ENCODE results near the gene ARHGAP15.
A peak's percentile ranks its signal among the peaks of the same experiment; 100 is the strongest.

The ARHGAP15 gene

DNA sequence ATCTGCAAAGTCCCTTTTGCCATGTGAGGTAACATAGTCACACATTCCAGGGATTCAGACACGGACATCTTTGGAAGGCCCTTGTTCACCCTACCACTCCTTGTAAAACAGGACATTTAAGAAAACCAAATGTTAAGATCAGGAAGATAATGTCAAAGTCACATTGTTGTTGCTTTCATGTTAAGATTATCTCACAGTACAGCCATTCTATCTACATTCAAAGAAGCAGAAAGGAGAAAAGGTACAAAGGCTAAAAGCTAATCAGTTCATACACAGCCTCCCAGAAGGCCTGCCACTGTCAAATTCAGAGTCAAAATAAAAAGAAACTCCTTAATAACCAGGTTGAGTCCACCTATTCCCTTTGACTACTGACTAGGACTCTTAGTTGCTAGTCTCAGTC lies 573.7 kb downstream of the ARHGAP15 start:
- DNase-seq = no peak

- no peak for DNase-seq
These were observed 575.4 kb downstream of the ARHGAP15 start for GRCh38 chr2:143704451-143705106.

DNA sequence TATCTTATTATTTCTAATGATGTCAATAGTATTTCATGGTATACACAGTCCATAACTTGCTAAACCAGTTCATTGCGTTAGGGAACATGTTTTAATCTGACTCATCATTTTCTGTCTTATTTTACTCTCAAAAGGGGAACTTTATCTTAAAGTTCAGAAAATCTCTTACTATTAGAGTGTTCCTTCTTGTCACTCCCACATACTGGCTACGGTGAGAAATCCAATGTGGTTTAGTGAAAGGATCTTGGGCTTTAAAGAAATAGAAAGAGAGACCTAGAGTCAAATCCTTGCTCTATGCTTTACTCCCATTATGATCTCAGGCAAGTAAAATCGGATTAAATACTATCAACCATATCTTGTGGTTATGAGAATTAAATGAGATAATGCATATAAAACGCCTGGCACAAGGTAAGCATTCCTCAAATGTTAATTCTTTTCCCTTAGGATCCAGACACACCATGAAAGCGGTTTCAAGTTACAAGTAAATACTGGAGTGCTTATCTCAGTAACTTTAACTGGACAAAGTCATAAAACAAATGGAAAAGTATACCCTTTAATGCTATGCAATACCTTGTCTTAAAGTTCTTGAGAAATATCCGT lies 576.0 kb downstream of the ARHGAP15 start:
- no peak for DNase-seq

- no peak for DNase-seq
These were observed 577.1 kb downstream of the ARHGAP15 start for GRCh38 chr2:143706354-143706753.

DNA sequence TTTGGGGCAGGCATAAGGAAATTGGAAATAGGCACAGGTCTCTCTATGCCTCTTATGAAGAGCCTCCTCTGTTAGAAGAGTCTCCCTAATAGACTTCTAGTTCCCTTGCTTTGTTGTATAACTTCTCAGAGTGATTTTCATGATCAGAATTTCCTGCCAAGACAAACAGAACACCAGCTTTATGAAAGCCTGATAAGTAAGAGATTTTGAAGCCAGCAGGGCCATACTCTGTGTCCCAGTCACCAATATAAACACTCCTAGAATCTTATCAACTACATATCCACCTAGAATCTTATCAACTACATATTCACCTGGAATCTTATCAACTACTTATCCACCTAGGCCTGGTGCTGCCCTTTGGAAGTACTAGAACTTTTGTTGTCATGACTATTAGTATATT lies 579.5 kb downstream of the ARHGAP15 start:
- DNase-seq = no peak

DNA sequence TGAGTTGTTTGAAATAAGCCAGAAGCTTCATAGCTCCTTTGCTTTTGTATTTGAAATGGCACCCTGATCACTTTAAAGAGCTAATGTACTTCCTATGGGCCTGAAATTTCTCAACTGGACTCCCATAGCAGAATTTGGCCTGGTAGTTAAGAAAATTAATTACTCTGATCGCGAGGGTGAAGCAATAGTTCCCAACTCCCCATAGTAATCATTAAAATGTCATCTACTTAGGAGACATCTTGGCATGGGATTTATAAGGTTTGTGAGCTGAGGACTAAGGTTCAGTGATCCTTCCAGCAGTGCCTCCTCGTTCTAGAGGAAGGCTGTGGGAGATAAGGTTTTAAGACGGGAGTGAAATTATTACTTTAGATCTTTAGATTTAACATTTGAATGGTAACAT lies 581.0 kb downstream of the ARHGAP15 start:
- DNase-seq = no peak

- no peak for DNase-seq
These were observed 581.7 kb downstream of the ARHGAP15 start for GRCh38 chr2:143710879-143711278.

DNA sequence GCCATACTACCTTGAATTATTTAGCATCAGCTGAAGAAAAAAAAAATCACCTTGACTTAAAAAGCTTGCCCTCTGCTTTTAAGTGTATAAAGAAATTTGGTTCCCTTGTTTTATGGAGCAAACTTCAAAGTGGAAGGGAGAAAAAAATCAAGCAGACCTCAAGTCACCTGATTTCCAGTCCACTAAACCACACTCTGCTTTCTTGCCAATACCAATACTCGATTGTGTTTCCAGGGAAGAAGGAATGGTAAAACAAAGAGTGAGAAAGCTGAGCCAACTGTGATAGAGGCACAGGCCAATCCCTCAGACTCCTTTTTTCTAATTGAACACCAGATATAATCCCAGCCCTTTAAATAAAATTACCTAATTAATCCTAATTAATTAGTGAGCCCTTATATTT lies 587.3 kb downstream of the ARHGAP15 start:
- no peak for DNase-seq

GRCh38 chr2:143717053-143717452 lies 587.8 kb downstream of the ARHGAP15 start:
- no peak for DNase-seq

DNA sequence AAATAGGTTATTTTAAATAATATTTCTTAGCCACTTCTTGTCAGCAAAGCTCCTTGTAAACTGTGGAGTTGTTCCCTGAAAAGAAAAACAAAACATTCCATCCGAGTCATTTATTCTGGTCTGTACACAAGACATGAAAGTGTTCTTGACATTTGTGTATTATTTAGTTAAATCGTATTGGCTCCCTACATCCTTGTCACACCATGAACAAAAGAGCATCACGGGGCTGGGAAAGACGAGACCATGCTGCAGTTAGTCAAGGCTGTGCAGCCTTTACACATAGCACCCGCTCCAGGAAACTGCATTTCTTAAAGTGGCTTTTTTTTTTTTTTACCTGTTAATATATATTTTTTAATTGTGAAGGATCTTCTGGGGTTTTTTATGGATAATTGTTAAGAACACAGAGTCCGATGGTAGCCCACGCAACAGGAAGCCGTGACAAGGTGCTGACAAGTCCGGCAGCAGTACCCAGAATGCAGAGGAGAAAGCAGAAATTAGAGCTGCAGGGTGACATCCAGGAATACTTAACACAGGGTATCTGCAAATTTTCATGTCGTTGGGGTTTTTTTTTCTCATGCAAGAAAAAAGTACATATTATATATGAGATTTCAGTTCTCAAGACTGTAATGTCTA lies 588.4 kb downstream of the ARHGAP15 start:
- no peak for DNase-seq

- no peak for DNase-seq
These were observed 589.5 kb downstream of the ARHGAP15 start for GRCh38 chr2:143718745-143719144.

DNA sequence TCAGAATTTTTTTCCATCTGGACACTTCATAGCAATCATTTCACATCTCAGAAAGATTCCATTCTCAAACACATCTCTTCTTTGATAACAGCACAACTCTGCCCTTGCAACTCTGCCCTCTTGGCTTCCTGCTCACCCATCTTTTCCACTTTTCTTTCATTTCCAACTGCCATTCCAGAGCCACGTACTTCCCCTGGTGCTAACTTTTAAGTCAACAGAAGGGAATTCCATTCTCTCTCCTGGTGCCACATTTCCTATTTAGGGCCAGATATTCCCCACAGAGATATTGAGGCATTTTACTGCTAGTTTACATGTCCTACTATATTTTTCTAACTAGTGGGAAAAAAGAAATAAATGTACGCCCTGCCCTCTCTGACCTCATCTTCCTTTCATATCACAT lies 590.2 kb downstream of the ARHGAP15 start:
- no peak for DNase-seq

GRCh38 chr2:143720095-143720664 lies 591.0 kb downstream of the ARHGAP15 start:
- peak; percentile 73 for DNase-seq

GRCh38 chr2:143725400-143725799 lies 596.2 kb downstream of the ARHGAP15 start:
- no peak for DNase-seq

GRCh38 chr2:143726151-143726845 lies 597.1 kb downstream of the ARHGAP15 start:
- no peak for DNase-seq

- no peak for DNase-seq
These were observed 599.3 kb downstream of the ARHGAP15 start for GRCh38 chr2:143728498-143728897.

DNA sequence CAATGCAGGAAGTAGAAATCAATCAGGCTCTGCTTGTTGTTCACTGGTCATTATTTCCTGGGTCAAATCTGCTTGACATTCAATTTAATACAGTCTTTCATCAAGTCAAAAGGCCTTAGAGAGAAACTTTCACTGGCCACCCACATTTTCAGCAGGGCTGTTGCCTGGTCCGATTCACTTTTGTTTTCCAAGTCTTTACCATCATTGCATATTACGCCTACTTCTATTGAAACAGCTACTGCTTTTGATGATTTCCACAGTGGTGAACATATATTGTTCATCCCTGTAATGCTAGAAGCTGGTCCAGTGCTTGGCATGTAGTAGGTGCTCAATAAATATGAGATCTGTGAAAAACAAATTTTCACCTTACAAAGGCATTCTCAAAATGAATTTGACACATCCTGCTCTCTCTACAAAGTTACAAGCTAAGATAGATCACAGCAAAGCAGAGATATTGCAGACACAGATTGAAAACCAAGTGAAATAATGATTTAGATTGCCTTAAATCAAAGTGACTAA lies 600.1 kb downstream of the ARHGAP15 start:
- no peak for DNase-seq

- DNase-seq = no peak
These were observed 601.1 kb downstream of the ARHGAP15 start for GRCh38 chr2:143730155-143730952.

- DNase-seq = no peak
These were observed 601.7 kb downstream of the ARHGAP15 start for GRCh38 chr2:143730953-143731260.

DNA sequence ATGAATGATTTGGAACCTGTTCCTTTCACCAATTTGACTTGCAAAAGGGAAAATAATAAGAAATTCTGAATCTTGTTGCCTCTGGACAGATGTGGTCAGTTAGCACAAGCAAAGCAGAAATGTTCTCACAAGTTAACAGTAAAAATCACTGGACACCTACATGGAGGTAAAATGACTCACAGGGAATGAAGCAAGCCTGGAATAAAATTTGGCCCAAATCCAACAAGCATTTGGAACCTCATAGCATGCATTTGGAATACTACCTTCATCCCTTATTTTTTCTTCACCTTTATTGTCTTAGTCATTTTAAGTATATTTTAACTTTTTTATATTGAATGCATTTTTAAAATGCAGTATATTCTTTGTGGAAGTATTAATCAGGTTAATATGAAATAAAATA lies 602.9 kb downstream of the ARHGAP15 start:
- no peak for DNase-seq

GRCh38 chr2:143732871-143733270 lies 603.7 kb downstream of the ARHGAP15 start:
- DNase-seq = no peak

- no peak for DNase-seq
These were observed 605.3 kb downstream of the ARHGAP15 start for GRCh38 chr2:143734507-143734906.

DNA sequence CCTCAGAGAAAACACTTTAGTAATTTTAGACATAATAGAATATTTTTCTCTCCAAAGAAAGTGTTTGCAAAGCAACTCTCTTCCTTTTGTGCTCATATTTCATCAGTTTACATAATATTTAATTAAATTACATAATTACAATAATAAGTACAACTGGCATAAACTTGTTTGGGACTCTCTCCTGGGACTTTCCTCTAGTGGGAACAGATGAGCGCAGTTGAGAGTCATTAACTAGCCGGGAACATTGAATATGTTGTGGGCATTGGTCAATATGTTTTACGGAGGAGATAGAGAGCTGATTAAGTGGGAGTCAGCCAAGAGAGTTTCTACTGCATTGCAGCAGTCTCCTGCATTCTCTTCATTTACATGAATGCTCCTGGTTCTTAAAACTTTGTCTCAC lies 607.7 kb downstream of the ARHGAP15 start:
- peak; percentile 76 for DNase-seq
